ENCODE data around the gene HTN3. TPM values are rescaled to one million over a fixed set of nuclear protein-coding genes. Genes with fewer than 3 reads are reported as not detected.
"Not testable (repeated sequence)": the region's sequence is repeated elsewhere in the genome, so short reads cannot be mapped to it uniquely, and the experiment has no call there.

Gene HTN3
- total RNA-seq, 3 donors from 2014 or later (not counting 1 experiment from before 2014, with no cell fraction given), result not detected

DNA sequence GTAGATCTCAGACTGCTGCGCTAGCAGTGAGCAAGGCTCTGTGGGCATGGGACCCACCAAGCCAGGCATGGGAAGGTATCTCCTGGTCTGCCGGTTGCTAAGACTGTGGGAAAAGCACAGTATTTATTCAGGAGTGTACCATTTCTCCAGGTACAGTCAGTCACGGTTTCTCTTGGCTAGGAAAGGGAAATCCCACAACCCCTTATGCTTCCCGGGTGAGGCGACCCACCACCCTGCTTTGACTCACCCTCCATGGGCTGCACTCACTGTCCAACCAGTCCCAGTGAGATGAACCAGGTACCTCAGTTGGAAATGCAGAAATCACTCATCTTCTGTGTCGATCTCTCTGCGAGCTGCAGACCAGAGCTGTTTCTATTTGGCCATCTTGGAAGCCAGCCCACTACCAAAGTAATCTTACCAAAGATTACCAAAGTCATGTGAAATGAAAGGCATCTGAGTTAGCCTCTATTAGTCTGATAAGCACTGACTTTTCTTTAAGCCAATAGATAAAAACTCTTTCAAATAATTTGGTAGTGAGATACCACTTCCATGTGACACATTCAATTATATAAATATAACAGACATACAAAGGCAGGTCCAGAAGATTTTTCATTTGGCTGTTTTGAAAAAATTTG, 13.5 kb downstream of the HTN3 start:
- Histone ChIP-seq H3K4me1 (ENCODE audit: control insufficient read depth, insufficient read depth, low read length) (no peaks in the 10 kb centered on the region), H3K9me3 (ENCODE audit: control insufficient read depth, insufficient read depth, low read length) (no peaks in the 10 kb centered on the region), H3K27ac (ENCODE audit: low read length) (no peak overlapping the region), H3K36me3 (ENCODE audit: control insufficient read depth, insufficient read depth, low read length) (no peaks in the 10 kb centered on the region), H3K4me3 (ENCODE audit: low read length) (no peak overlapping the region), H3K27me3 (ENCODE audit: control insufficient read depth, insufficient read depth, low read length) (no peaks in the 10 kb centered on the region)
- ATAC-seq (no peak), DNase-seq (no peak)
- Mint-ChIP-seq H3K27me3 (ENCODE audit: low read depth in 2 of 2) (no peaks in the 10 kb centered on the region), H3K4me1 (no peaks in the 10 kb centered on the region), H3K27ac (no peak overlapping the region), H3K9me3 (peaks cover 7 to 8% of the 10 kb centered on the region in 2 donors), H3K4me3 (no peak overlapping the region), H3K36me3 (no peaks in the 10 kb centered on the region)
- WGBS (ENCODE audit: insufficient coverage), result 91% methylated on average over 7 of the region's 7 CpGs
- intact Hi-C loops (cut with micrococcal nuclease), result no loop called here
- TF ChIP-seq CTCF (IDR thresholded peaks at IDR 0.05), result no peak

DNA sequence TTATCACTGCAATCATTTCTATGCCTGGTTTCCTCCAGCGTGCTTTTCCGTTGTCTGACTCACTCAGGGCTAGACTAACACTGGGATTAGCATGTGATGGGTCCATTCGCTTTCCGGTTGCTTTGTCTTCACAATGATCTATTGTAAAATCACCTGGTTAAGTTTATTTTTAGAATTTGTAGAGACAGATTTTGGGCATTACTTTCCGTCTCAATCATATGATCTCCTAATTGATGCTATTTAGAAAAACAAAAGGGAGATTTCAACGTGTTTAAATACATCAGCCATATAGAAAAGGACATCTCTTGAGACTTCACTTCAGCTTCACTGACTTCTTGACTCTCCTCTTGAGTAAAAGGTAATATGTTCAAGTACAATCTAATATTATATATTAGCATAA, 21.9 kb downstream of the HTN3 start, which contains the start of gene HTN1:
Gene HTN1 (plus strand): TSS at position 301 of the 400 bp plus-strand sequence. CDS start 2,639 bp downstream, outside the sequence.
- H3K36me3 Mint-ChIP-seq; intact Hi-C loops (cut with micrococcal nuclease); DNase-seq; H3K27ac ChIP-seq (ENCODE audit: low read length); H3K9me3 Mint-ChIP-seq; ATAC-seq; H3K4me1 Mint-ChIP-seq; H3K27ac Mint-ChIP-seq; H3K36me3 ChIP-seq (ENCODE audit: control insufficient read depth, insufficient read depth, low read length); H3K27me3 Mint-ChIP-seq (ENCODE audit: low read depth in 2 of 2); H3K9me3 ChIP-seq (ENCODE audit: control insufficient read depth, insufficient read depth, low read length); H3K4me3 ChIP-seq (ENCODE audit: low read length); H3K4me3 Mint-ChIP-seq; H3K27me3 ChIP-seq (ENCODE audit: control insufficient read depth, insufficient read depth, low read length); H3K4me1 ChIP-seq (ENCODE audit: control insufficient read depth, insufficient read depth, low read length): not testable (repeated sequence)
- WGBS (ENCODE audit: insufficient coverage), result 79% methylated on average over 2 of the region's 6 CpGs

GRCh38 chr4:70056534-70056933, 28.3 kb downstream of the HTN3 start:
- H3K4me1 ChIP-seq (ENCODE audit: control insufficient read depth, insufficient read depth, low read length); H3K36me3 ChIP-seq (ENCODE audit: control insufficient read depth, insufficient read depth, low read length); intact Hi-C loops (cut with micrococcal nuclease); H3K4me3 Mint-ChIP-seq; H3K27me3 Mint-ChIP-seq (ENCODE audit: low read depth in 2 of 2); H3K27me3 ChIP-seq (ENCODE audit: control insufficient read depth, insufficient read depth, low read length); H3K36me3 Mint-ChIP-seq; H3K4me1 Mint-ChIP-seq; ATAC-seq; H3K27ac ChIP-seq (ENCODE audit: low read length); H3K9me3 ChIP-seq (ENCODE audit: control insufficient read depth, insufficient read depth, low read length); H3K4me3 ChIP-seq (ENCODE audit: low read length); DNase-seq; H3K27ac Mint-ChIP-seq: not testable (repeated sequence)
- H3K9me3 Mint-ChIP-seq, result peaks cover 3 to 11% of the 10 kb centered on the region in 2 donors
- 13% methylated on average over 1 of the region's 1 CpG for WGBS (ENCODE audit: insufficient coverage)

DNA sequence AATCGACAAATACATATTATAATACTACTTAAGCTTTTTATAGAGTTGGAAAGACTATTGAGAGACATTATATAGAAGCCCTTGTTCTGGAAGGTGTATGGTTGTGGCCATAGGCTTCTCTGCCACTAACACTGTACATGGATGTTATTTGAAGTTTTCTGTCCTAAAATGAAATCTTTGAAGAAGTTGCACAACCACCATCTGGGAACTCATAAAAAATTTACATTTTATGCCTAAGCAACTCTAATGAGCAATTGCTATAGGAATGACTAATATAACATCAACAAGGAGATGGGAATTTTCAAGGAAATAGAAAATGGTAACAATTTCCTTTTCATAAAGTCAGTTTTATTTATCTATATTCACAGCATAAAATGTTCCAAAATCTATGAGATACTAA, 29.4 kb downstream of the HTN3 start:
- Mint-ChIP-seq H3K36me3 (no peaks in the 10 kb centered on the region), H3K27ac (no peak overlapping the region), H3K4me1 (no peaks in the 10 kb centered on the region), H3K27me3 (ENCODE audit: low read depth in 2 of 2) (peaks cover 0 to 2% of the 10 kb centered on the region in 2 donors), H3K4me3 (no peak overlapping the region), H3K9me3 (peaks cover 3 to 8% of the 10 kb centered on the region in 2 donors)
- intact Hi-C loops (cut with micrococcal nuclease), result no loop called here
- DNase-seq (no peak), ATAC-seq (no peak)
- H3K9me3 ChIP-seq (ENCODE audit: control insufficient read depth, insufficient read depth, low read length), result no peaks in the 10 kb centered on the region
- WGBS (ENCODE audit: insufficient coverage), result no CpG with 5 or more reads among the region's 1 CpG
- no peaks in the 10 kb centered on the region for H3K36me3 ChIP-seq (ENCODE audit: control insufficient read depth, insufficient read depth, low read length)
- H3K4me1 ChIP-seq (ENCODE audit: control insufficient read depth, insufficient read depth, low read length), result no peaks in the 10 kb centered on the region
- no peaks in the 10 kb centered on the region for H3K27me3 ChIP-seq (ENCODE audit: control insufficient read depth, insufficient read depth, low read length)
- TF ChIP-seq CTCF (IDR thresholded peaks at IDR 0.05), result no peak
- H3K27ac ChIP-seq (ENCODE audit: low read length), result no peak overlapping the region
- no peak overlapping the region for H3K4me3 ChIP-seq (ENCODE audit: low read length)
